Hepatocyte (in vitro differentiated cells): ENCODE results near the gene FRMPD4.

Experiments used
- CTCF ChIP-seq: fragments of 200-600 bp; sonication (generic); IDR thresholded peaks from 2 replicates; pipeline ENCODE4 v1.5.1; 2016; ENCODE audit warnings: antibody characterized with exemption, mild to moderate bottlenecking; ENCODE audit not compliant: poor library complexity
- EZH2 ChIP-seq: fragments of 200-600 bp; sonication (generic); IDR thresholded peaks from 2 replicates; pipeline ENCODE4 v1.6.1; 2016; ENCODE audit warnings: antibody characterized with exemption, mild to moderate bottlenecking, borderline replicate concordance
- EZH2phosphoT487 ChIP-seq: fragments of 200-600 bp; sonication (generic); IDR thresholded peaks from one replicate; pipeline ENCODE4 v1.6.1; 2018; ENCODE audit warnings: antibody characterized with exemption, mild to moderate bottlenecking, low read depth, moderate library complexity; ENCODE audit not compliant: unreplicated experiment, severe bottlenecking

- no peak for TF ChIP-seq CTCF
- no peak for TF ChIP-seq EZH2phosphoT487
- no peak for TF ChIP-seq EZH2
Observed at GRCh38 chrX:12308420-12308819, 170.1 kb downstream of the FRMPD4 start.
